Gastroesophageal sphincter (tissue), 4 donors: Measurements from ENCODE around the gene DBH. TPM values are rescaled to one million over a fixed set of nuclear protein-coding genes. Genes with fewer than 3 reads are reported as not detected.
A peak's percentile ranks its signal among the peaks of the same experiment; 100 is the strongest.

Experiments
- ATAC-seq: fragments of 150-250 bp; one replicate; pipeline ENCODE4 v1.9.1; 2016; ENCODE audit warnings: mild to moderate bottlenecking, moderate library complexity
- H3K27ac ChIP-seq, 4 donors: fragments of 200-600 bp; sonication (generic) in 3 of 4; 1 replicate in 3 of 4; 2 replicates in 1 of 4; pipeline ENCODE4 v1.5.1; 2016 to 2019
- H3K27me3 ChIP-seq: fragments of 200-600 bp; sonication (generic); one replicate; pipeline ENCODE4 v1.5.1; 2019
- H3K36me3 ChIP-seq, 2 donors: fragments of 200-600 bp; sonication (generic); one replicate each; pipeline ENCODE4 v1.5.1; 2019; ENCODE audit warnings: control low read depth in 1 of 2
- H3K4me1 ChIP-seq, 3 donors: fragments of 200-600 bp; sonication (generic); 1 replicate in 2 of 3; 2 replicates in 1 of 3; pipeline ENCODE4 v1.5.1; 2016 to 2019; ENCODE audit warnings: control low read depth in 2 of 3
- H3K4me3 ChIP-seq, 2 donors: fragments of 200-600 bp; sonication (generic); one replicate each; pipeline ENCODE4 v1.5.1; 2019; ENCODE audit warnings: mild to moderate bottlenecking in 1 of 2, moderate library complexity in 1 of 2
- H3K9me3 ChIP-seq, 3 donors: fragments of 200-600 bp; sonication (generic); one replicate each; pipeline ENCODE4 v1.5.1; 2017 to 2019; ENCODE audit warnings: control low read depth in 2 of 3
- CTCF ChIP-seq, 4 experiments: fragments of 200-600 bp in 2 of 4; fragments of 450-650 bp in 2 of 4; sonication (generic) in 1 of 4; IDR thresholded peaks; one replicate each; pipeline ENCODE4 v1.5.1; 2017 to 2019; ENCODE audit warnings: antibody characterized with exemption in 4 of 4, mild to moderate bottlenecking in 2 of 4, moderate library complexity in 2 of 4
- EP300 ChIP-seq: sonication (generic); formaldehyde crosslinking; IDR thresholded peaks from one replicate; pipeline ENCODE4 v1.6.1; 2017; ENCODE audit warnings: antibody characterized with exemption, mild to moderate bottlenecking
- POLR2A ChIP-seq, 2 donors: fragments of 450-650 bp; IDR thresholded peaks; one replicate each; pipeline ENCODE4 v1.6.1; 2017; ENCODE audit warnings: antibody characterized with exemption in 2 of 2, mild to moderate bottlenecking in 2 of 2, moderate library complexity in 1 of 2
- POLR2AphosphoS5 ChIP-seq: sonication (generic); formaldehyde crosslinking; IDR thresholded peaks from one replicate; pipeline ENCODE4 v1.6.1; 2017; ENCODE audit warnings: antibody characterized with exemption
- WGBS, 2 donors: methylation state at CpG; one replicate each; pipeline ENCODE4 v1.1.5; 2018; ENCODE audit warnings: low coverage in 1 of 2; 5-methylcytosine and 5-hydroxymethylcytosine counted together
- total RNA-seq, 4 donors: library from RNA; depleted of rRNA; stranded (reverse); fragments of >200 nt; gene quantifications; one replicate each; pipeline ENCODE4 v1.1.0, GENCODE V29; 2016

The DBH gene
- total RNA-seq, 4 donors from 2014 or later = not detected

GRCh38 chr9:133677126-133678010 is 41.2 kb downstream of the DBH start:
- ATAC-seq = no peak
- Histone ChIP-seq H3K4me1 (peaks cover 0 to 16% (median 0%) of the 10 kb centered on the region in 3 donors), H3K27ac (no peak overlapping the region), H3K36me3 (no peaks in the 10 kb centered on the region), H3K27me3 (no peaks in the 10 kb centered on the region), H3K4me3 (no peak overlapping the region), H3K9me3 (no peaks in the 10 kb centered on the region)
- 71 to 96% methylated on average over 8 of the region's 17 CpGs for WGBS, 2 donors
- TF ChIP-seq CTCF (IDR thresholded peaks at IDR 0.05) (no peak), EP300 (no peak), POLR2AphosphoS5 (no peak), POLR2A (IDR thresholded peaks at IDR 0.05) (no peak)

- Histone ChIP-seq H3K9me3 (no peaks in the 10 kb centered on the region), H3K27me3 (no peaks in the 10 kb centered on the region), H3K27ac (peak overlapping the region in 1 of 4 donors; percentile 45), H3K4me3 (no peak overlapping the region), H3K4me1 (peaks cover 0 to 30% (median 0%) of the 10 kb centered on the region in 3 donors), H3K36me3 (no peaks in the 10 kb centered on the region)
- ATAC-seq = no peak
- 69 to 70% methylated on average over 8 to 10 of the region's 15 CpGs for WGBS, 2 donors
- TF ChIP-seq CTCF (IDR thresholded peaks at IDR 0.05) (no peak), EP300 (no peak), POLR2A (IDR thresholded peaks at IDR 0.05) (no peak), POLR2AphosphoS5 (no peak)
Observed at GRCh38 chr9:133679056-133679455, 42.9 kb downstream of the DBH start.

GRCh38 chr9:133679466-133680061 is 43.4 kb downstream of the DBH start:
- Histone ChIP-seq H3K9me3 (no peaks in the 10 kb centered on the region), H3K4me3 (peak overlapping the region in 1 of 2 donors; percentile 12), H3K27ac (peak overlapping the region in 1 of 4 donors; percentile 45), H3K27me3 (no peaks in the 10 kb centered on the region), H3K4me1 (peaks cover 0 to 35% (median 0%) of the 10 kb centered on the region in 3 donors), H3K36me3 (no peaks in the 10 kb centered on the region)
- no peak for ATAC-seq
- 70 to 88% methylated on average over 3 to 9 of the region's 35 CpGs for WGBS, 2 donors
- TF ChIP-seq POLR2A (IDR thresholded peaks at IDR 0.05) (no peak), CTCF (IDR thresholded peaks at IDR 0.05) (no peak), EP300 (no peak), POLR2AphosphoS5 (no peak)

- ATAC-seq = no peak
- Histone ChIP-seq H3K4me1 (peaks cover 0 to 41% (median 0%) of the 10 kb centered on the region in 3 donors), H3K4me3 (no peak overlapping the region), H3K27me3 (no peaks in the 10 kb centered on the region), H3K36me3 (no peaks in the 10 kb centered on the region), H3K27ac (no peak overlapping the region), H3K9me3 (no peaks in the 10 kb centered on the region)
- TF ChIP-seq CTCF (IDR thresholded peaks at IDR 0.05) (no peak), POLR2A (IDR thresholded peaks at IDR 0.05) (no peak), POLR2AphosphoS5 (no peak), EP300 (no peak)
- WGBS, 2 donors = no CpG with 5 or more reads among the region's 21 CpGs
Observed at GRCh38 chr9:133680250-133680975, 44.2 kb downstream of the DBH start.
